Stimulated activated CD4-positive, alpha-beta T cell treated with anti-CD3 and anti-CD28 coated beads, Interleukin-4, amount 100 ng/mL, for 4 hours (primary cell): ENCODE results near the gene SMIM10.
"Not testable (repeated sequence)": the region's sequence is repeated elsewhere in the genome, so short reads cannot be mapped to it uniquely, and the experiment has no call there.

Experiments
- DNase-seq, 2 experiments: peaks; one replicate each; pipeline ENCODE4 v3.0.0-alpha.2; 2020

SMIM10 gene

GRCh38 chrX:134990801-134991481 lies at the start of gene SMIM10:
SMIM10 (plus strand) TSS chrX:134990991; CDS start chrX:134991096, 105 bp downstream.
- DNase-seq: peak; percentile 10

GRCh38 chrX:134946364-134946763 lies 44.4 kb upstream of the SMIM10 start:
- DNase-seq: not testable (repeated sequence)

GRCh38 chrX:134948333-134949241 lies 42.2 kb upstream of the SMIM10 start:
- DNase-seq: no peak

- DNase-seq: no peak
Measured at GRCh38 chrX:134949271-134949670, 41.5 kb upstream of the SMIM10 start.

GRCh38 chrX:134957836-134958235 lies 33.0 kb upstream of the SMIM10 start:
- DNase-seq: no peak

GRCh38 chrX:134960366-134960765 lies 30.4 kb upstream of the SMIM10 start:
- not testable (repeated sequence) for DNase-seq

GRCh38 chrX:134963041-134963440 lies 27.8 kb upstream of the SMIM10 start:
- DNase-seq: no peak

- no peak for DNase-seq
Measured at GRCh38 chrX:134969726-134970125, 21.1 kb upstream of the SMIM10 start.

GRCh38 chrX:134971926-134972325 lies 18.9 kb upstream of the SMIM10 start:
- no peak for DNase-seq

- DNase-seq: no peak
Measured at GRCh38 chrX:134975516-134975915, 15.3 kb upstream of the SMIM10 start.

GRCh38 chrX:134981910-134982309 lies 8.9 kb upstream of the SMIM10 start:
- DNase-seq: no peak

- DNase-seq: no peak
Measured at GRCh38 chrX:134982748-134983147, 8.0 kb upstream of the SMIM10 start.

GRCh38 chrX:134985479-134985878 lies 5.3 kb upstream of the SMIM10 start:
- no peak for DNase-seq

GRCh38 chrX:134990475-134990800 lies 353 bp upstream of the SMIM10 start:
- DNase-seq: no peak

GRCh38 chrX:134997646-134998045 lies 6.9 kb downstream of the SMIM10 start:
- DNase-seq: no peak

GRCh38 chrX:134998246-134998645 lies 7.5 kb downstream of the SMIM10 start:
- DNase-seq: no peak

- no peak for DNase-seq
Measured at GRCh38 chrX:134999469-134999868, 8.7 kb downstream of the SMIM10 start.

GRCh38 chrX:135000516-135000915 lies 9.7 kb downstream of the SMIM10 start:
- DNase-seq: no peak

- peak; percentile 81 to 82 for DNase-seq
Measured at GRCh38 chrX:135003876-135004623, 13.3 kb downstream of the SMIM10 start.

- DNase-seq: no peak
Measured at GRCh38 chrX:135006187-135006586, 15.4 kb downstream of the SMIM10 start.

GRCh38 chrX:135009057-135009610 lies 18.3 kb downstream of the SMIM10 start:
- no peak for DNase-seq

GRCh38 chrX:135009838-135010237 lies 19.0 kb downstream of the SMIM10 start:
- DNase-seq: no peak

GRCh38 chrX:135010921-135011320 lies 20.1 kb downstream of the SMIM10 start:
- no peak for DNase-seq
